ENCODE results near the gene TSSK6.

The TSSK6 gene

GRCh38 chr19:19530889-19531288 is 15.5 kb upstream of the TSSK6 start:
- DNase-seq (ENCODE audit: low read depth) = no peak

DNA sequence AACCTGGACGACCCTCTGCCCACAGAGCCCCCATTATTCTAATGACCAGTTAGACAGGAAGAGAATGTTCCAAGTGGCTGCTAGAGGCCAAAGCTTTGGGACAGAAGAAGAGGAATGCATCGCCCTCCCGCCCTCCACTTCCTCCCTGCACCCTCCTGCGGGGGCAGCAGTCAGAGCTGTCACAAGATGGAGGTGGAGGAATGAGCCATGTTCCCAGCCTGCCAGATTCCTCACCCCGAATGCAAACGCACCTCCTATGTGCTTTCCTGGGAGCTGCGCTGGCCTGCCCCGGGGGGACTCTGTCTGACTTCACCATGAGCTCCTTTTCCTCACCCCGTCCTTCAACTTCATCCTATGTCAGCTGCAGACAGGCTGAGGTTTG is 15.1 kb upstream of the TSSK6 start:
- no peak for DNase-seq (ENCODE audit: low read depth)

DNA sequence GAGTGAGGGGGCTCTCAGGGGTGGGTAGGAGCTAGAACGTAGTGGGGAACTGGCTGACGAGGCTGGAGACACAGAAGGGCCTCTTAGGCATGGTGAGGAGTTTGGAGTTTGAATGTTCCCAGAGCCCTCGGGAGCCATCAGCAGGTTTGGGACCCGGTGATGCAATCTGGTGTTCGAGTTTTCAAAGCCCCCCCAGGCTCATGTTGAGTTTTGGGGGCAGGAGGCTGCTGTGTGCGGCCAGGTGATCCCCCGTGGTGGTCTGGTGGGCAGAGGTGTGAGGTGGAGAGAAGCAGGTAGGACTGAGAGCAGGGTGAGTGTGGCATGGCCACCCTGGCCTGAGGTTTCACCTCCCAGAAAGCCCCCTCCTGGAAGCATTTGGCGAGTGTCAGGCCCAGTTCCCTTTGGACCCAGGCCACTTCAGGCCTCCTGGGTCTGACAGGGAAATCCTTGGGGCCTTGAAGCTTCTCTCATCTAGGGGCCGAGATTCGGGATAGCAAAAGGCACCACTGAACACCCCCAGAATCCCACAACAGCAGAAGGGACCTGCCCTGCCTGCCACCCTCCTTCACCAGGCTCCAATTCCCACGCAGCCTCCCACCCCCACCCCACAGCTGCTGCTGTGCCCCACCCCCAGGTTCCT is 14.6 kb upstream of the TSSK6 start:
- no peak for DNase-seq (ENCODE audit: low read depth)

GRCh38 chr19:19528721-19529490 is 13.6 kb upstream of the TSSK6 start, which contains the start of gene YJEFN3:
TSS of gene YJEFN3 (plus strand) at chr19:19528911. CDS start at chr19:19528933, 22 bp downstream.
- DNase-seq (ENCODE audit: low read depth) = no peak

- DNase-seq (ENCODE audit: low read depth) = no peak
Measured at GRCh38 chr19:19527674-19528625, 12.6 kb upstream of the TSSK6 start.

- no peak for DNase-seq (ENCODE audit: low read depth)
Measured at GRCh38 chr19:19527371-19527656, 12.0 kb upstream of the TSSK6 start.

DNA sequence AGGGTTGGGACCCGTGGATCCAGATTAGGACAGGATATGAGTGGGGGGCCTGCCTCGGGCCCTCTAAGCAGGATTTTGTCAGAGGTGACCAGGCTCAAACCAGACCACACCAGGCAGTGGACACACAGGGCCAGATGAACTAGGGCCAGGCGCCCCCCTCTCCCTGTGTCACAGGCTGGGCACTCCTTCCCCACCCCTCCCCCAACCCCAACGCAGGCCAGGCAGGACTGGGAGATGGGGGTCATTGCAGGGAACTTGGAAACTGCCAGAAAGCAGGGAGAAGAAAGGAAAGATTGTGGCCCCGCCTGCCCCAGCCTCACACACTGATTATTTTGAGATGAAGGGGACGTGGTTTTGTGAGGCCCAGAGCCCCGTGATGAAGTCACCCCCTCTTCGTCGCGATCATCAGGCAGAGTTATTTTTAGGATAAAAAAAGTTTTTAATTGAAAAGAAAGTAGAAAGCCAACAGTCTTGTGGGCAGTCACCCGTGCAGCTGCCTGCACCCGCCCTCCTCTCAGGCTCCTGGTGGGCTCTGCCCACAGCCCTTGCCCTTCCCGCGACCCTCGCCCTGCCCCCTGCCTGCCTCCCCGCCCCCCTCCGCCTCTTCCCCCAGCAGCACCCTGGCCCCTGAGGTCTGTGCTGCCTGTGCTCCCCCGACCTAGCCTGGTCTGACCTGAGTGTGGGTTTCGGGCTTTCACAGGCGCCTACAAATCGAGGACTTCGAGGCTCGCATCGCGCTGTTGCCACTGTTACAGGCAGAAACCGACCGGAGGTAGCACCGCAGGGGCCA is 11.4 kb upstream of the TSSK6 start:
- no peak for DNase-seq (ENCODE audit: low read depth)

DNA sequence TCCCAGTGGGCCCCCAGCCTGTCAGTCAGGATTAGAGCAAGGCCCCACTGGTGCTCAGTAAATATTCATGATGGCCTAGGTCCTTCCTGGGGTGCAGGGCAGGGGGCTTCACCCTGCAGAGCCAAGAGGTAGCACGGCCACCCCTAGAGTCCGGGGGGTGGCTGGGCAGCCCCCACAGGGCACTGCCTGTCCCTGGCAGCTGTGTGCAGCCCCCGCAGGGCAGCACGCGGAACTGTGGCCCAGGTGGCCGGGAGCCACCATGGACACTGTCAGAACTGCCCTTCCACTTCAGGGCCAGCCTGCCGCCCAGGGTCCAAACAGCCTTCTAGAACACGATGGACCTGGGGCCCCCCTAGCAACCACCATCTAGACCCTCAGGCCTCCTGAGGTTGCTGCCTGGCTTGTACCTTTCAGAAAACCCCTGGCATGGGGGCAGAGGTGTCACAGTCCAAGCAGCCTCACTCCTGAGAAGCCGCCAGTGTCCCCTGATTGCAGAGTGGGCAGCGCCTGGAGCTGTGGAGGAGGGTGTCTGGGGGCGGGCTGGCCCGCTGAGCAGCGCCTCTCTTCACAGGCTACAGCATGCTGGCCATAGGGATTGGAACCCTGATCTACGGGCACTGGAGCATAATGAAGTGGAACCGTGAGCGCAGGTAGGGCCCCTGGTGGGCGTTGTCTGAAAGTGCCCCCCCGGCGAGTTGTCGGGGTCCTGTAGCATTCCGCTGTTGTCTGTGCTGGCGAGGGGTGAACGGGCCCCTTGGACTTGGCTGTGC is 10.4 kb upstream of the TSSK6 start:
- no peak for DNase-seq (ENCODE audit: low read depth)

- no peak for DNase-seq (ENCODE audit: low read depth)
Measured at GRCh38 chr19:19524053-19524452, 8.7 kb upstream of the TSSK6 start.

GRCh38 chr19:19523177-19523576 is 7.8 kb upstream of the TSSK6 start:
- no peak for DNase-seq (ENCODE audit: low read depth)

DNA sequence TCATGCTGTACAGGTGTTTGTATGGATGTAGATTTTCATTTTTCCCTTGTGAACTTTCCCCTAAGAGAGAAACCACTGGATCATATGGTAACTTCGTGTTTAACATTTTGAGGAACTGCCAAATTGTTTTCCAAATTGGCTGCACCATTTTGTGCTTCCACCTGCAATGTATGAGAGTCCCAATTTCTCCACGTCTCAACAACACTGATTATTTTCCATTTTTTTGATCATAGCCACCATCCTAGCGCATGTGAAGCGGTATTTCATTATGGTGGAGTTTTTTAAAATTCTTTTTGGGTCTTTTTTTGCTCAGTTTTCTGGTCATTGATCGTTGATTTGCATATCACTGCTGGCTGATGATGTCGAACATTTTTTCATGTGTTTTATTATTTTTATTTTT is 5.6 kb upstream of the TSSK6 start:
- DNase-seq (ENCODE audit: low read depth) = no peak

DNA sequence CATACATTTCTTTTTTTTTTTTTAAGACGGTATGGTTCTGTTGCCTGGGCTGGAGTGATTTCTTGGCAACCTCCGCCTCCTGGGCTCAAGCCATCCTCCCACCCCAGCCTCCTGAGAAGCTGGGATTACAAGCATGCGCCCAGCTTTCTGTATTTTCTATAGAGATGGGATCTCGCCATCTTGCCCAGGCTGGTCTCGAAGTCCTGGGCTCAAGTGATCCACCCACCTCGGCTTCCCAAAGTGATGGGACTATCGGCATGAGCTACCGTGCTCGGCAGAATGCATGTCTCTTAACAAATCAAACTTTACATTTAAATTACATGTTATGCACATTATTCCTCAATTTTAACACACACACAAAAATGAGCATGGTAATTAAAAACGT is 1.9 kb upstream of the TSSK6 start:
- DNase-seq (ENCODE audit: low read depth) = no peak

DNA sequence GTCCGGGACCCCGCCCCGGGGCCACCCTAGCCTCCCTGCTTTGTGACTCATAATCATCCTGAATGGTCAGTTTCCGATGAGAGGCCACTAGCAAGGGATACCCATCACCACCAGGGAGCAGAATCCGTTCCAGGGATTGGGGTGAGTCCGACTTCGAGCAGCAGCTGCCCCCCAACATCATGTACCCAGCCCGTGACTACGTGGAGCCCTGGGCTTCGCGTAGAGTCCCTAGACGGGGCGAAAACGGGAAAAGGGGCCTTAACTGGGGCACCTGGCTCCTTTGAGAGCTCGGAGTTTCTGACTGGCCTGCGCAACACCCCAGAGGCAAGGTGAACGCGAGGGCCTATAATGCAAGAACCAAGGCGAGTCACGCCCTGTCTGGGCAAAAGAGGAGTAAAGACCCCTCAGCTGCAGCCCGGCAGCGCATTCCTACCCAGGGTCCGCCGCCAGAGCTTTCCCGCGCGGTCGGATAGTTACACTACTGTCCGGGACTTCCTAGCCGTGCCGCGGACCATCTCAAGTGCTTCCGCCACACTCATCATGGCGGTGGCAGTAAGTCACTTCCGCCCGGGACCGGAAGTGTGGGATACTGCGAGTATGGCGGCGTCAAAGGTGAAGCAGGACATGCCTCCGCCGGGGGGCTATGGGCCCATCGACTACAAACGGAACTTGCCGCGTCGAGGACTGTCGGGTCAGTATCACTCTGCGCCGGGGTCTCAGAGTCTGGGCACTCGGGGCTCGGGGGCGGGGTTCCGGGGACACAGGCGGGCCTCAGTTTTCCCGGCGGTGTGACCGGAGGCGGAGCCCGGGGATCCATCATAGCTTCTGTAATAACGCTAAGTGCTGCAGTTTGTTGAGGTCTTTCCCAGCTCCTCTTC is 533 bp upstream of the TSSK6 start, which contains the start of gene NDUFA13:
Gene NDUFA13, plus strand, starts transcription at position 584 of the 878 bp plus-strand sequence. Its CDS starts 14 bp downstream, at position 598.
- peak; percentile 91 for DNase-seq (ENCODE audit: low read depth)

- no peak for DNase-seq (ENCODE audit: low read depth)
Measured at GRCh38 chr19:19514215-19514657, 1.1 kb downstream of the TSSK6 start.

DNA sequence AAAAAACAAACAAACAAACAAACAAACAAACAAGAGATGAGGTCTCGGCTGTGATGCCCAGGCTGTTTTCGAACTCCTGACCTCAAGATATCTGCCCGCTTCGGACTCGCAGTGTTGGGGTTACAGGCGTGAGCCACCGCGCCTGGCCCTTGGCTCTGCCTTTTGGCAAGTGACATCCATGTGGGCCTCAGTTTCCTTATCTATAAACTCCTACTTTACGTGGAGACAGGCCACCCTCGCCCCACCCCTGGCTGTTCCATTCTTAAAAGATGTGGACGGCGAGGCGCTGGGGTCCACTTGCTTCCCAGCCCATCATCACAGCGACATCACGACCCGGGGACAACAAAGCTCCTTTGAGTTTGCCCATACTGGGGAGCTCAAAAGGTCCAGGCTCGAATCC is 1.7 kb downstream of the TSSK6 start:
- DNase-seq (ENCODE audit: low read depth) = no peak

DNA sequence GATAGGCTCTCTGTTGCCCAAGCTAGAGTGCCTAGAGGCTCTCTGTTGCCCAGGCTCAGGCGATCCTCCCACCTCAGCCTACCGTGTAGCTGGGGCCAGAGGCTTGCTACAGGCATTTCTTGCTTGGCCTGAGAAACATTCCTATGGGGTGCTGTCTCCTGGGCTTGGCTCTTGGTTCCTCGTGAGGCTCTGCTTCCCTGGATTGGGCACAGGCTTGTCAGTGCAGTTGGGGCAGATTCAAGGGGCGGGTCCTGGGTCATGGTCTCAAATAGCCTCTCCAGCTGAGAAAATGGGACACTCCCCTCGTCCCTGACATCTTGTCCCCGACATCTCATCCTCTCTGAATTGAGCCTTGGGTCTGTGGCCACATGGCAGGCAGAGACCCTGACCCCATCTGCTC is 4.9 kb downstream of the TSSK6 start:
- DNase-seq (ENCODE audit: low read depth) = no peak

- DNase-seq (ENCODE audit: low read depth) = no peak
Measured at GRCh38 chr19:19508217-19508616, 7.1 kb downstream of the TSSK6 start.

- DNase-seq (ENCODE audit: low read depth) = no peak
Measured at GRCh38 chr19:19507354-19507753, 8.0 kb downstream of the TSSK6 start.

DNA sequence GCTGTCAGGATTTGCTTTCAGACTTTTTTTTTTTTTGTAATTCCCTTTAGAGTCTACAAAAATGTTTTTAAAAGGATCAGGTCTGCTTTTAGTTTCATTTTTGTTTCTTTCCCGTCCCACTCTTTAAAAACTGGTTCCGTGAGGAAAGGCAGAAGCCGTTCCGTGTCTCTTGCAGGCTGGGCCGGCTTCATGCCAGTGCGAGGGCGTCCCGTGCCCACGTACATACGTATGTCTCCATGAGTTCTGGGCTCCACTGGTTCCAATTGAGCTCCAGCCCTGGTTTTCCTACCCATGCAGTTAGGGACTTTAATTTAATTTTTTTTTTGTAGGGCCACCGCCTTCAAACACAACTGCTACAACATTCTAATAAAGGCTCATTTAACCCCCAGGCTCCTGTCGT is 8.8 kb downstream of the TSSK6 start:
- DNase-seq (ENCODE audit: low read depth) = no peak
